ENCODE data around the gene CCT7.

GRCh38 chr2:73301636-73302035, 67.5 kb downstream of the CCT7 start:
- TF ChIP-seq CTCF (IDR thresholded peaks at IDR 0.05), result no peak
- TF ChIP-seq POLR2A (IDR thresholded peaks at IDR 0.05), result no peak
